HG02840 (cell line): ENCODE measurements around the gene RAB3GAP1.
"Not testable (repeated sequence)": the region's sequence is repeated elsewhere in the genome, so short reads cannot be mapped to it uniquely, and the experiment has no call there.

ENCODE experiments used
- ATAC-seq: cut with Tn5 transposase; IDR thresholded peaks from one replicate; pipeline ENCODE4 v1.9.1; 2021; ENCODE audit warnings: mild to moderate bottlenecking, moderate library complexity, moderate number of reproducible peaks; ENCODE audit not compliant: unreplicated experiment, low FRiP score

RAB3GAP1 gene

DNA sequence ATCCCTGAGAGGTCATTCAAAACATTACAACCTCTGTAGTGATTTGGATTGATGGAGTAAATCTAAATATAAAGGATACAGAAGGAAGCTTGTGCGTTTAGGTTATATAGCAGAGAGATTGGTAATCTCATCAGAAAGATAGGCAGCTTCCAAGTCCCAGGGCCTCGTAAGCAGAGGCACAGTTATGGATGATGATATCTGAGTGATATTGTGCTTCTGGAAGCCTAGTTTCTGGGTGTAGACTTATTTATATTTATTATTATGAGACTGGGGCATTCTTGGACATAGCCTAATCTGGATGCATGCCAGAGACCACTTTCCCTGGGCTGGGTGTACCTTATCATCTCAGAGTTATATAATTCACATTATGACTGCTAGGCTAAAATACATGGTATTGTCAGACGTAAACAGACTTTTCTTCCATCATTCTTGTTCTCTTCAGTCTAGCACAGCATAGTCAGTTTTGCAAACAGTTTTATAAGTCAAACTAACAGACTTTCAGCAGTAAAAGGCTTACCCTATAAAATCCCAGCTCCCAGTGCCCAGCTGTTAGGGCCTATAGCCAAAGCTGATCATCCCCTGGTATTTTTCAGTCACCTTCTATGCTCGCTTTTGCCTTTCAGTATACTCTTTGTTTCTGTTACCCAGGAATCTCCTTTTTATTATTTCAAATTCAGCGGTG lies 47.9 kb downstream of the RAB3GAP1 start:
- ATAC-seq = no peak

GRCh38 chr2:135103843-135104242 lies 51.8 kb downstream of the RAB3GAP1 start:
- no peak for ATAC-seq

- not testable (repeated sequence) for ATAC-seq
These were observed 53.6 kb downstream of the RAB3GAP1 start for GRCh38 chr2:135105513-135106316.

GRCh38 chr2:135113322-135113721 lies 61.2 kb downstream of the RAB3GAP1 start:
- no peak for ATAC-seq

DNA sequence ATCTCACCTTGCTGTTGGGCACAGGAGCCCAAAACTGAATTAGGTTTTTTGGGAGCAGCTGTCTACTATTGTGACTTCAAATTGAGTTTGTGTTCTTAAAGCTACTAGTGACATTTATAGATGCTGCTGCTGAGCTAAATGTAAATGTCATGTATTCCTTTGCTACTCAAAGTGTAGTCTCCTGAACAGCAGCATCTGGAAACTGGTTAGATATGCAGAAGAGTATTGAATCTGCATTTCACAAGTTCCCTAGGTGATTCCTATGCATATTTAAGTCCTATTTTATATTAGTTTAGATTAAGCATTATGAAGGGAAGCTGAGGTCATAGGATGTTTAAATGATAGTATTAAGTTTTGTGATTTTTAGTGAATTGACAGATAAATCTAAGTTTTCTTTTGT lies 67.5 kb downstream of the RAB3GAP1 start:
- ATAC-seq = no peak

- no peak for ATAC-seq
These were observed 69.0 kb downstream of the RAB3GAP1 start for GRCh38 chr2:135121016-135121657.

- ATAC-seq = not testable (repeated sequence)
These were observed 69.6 kb downstream of the RAB3GAP1 start for GRCh38 chr2:135121658-135122039.

GRCh38 chr2:135124924-135125886 lies 73.1 kb downstream of the RAB3GAP1 start:
- ATAC-seq = no peak

GRCh38 chr2:135125940-135126339 lies 73.8 kb downstream of the RAB3GAP1 start:
- ATAC-seq = no peak

DNA sequence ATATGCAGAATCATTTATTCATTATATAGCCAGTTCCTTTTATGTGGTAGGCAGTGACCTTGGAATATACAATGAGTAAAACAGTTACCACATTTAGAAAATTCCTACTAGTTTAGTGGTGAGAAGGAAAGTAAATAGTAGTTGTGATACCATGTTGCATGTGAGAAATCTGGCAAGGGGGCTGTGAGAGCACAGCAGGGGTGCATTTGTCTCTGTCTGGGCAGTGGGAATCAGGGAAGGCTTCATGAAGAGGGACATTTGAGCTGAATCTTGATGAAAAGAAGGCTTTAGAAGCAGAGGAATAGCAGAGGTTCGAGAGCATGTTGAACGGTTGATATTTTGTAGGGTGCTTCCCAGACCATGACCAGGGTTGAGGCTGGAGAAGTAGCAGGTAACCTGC lies 78.7 kb downstream of the RAB3GAP1 start:
- ATAC-seq = no peak

DNA sequence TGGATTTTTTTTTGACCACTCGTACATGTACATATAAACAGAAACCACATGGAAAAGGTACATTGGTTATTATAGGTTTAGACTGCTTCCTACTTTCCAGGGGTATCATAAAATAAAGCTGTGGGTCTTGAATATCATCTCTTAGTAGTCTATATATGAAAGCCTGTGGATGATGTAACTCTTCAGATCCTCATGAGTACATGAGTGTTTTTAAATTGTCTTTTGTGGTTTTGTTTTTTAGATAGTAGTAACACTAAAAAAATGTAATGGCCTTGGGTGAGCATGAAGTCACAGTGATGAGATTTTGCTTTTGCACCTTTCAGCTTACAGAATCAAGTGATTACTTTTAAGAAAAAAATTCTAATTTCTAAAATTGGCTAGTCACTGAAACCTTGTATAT lies 80.2 kb downstream of the RAB3GAP1 start:
- ATAC-seq = no peak

DNA sequence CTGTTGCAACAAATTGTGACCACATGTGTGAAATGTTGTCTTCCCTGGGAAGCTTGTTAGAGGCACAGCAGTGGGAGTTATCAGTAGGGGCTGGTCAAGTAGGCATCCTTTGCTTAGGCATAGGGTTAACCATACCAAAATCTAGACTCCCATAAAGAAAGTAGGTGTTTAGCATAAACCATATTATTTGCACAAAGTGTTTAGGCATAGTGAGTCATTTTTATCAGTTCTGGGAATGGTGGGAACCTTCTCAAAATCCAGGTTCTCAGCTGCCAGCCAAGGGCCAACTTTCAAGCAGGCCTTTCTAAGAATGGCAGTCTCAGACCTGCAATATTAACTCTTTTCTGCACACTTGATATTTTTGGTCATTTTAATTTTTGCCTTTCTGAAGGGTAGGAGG lies 88.5 kb downstream of the RAB3GAP1 start:
- no peak for ATAC-seq

DNA sequence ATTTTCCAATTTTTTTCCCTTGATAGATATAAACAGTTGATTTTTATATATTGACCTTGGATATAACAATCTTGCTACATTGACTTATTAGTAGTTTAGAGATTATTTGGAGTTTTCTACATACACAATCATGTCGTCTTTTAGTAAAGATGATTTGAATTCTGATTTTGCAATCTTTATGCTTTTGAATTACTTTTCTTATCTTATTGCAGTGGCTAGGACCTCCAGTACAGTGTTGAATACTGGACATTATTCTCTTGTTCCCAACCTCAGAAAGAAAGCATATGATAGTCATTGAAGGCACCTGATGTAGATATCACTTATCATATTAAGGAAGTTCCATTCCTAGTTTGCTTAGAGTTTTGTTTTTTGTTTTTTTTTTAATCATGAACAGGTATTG lies 90.2 kb downstream of the RAB3GAP1 start:
- no peak for ATAC-seq

DNA sequence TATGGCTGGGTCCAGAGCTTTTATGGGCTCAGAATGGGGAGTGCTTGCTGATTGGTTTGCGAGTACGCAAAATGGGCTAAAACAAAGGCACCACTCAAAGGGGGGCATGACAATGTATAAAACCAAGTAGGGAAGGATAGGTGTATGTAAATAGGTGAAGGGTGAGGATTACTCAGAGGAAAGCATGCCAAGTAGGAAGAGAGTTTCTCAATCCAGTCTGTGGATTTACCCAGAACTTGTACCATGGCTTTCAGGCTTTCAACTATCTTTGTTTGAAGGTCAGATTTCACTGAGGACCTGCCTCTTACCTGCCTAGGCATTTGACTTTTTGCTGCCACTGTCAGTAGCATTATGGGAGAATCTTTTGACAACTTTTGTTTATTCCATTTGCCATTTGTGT lies 92.3 kb downstream of the RAB3GAP1 start:
- ATAC-seq = no peak

GRCh38 chr2:135149251-135149650 lies 97.2 kb downstream of the RAB3GAP1 start:
- ATAC-seq = no peak

DNA sequence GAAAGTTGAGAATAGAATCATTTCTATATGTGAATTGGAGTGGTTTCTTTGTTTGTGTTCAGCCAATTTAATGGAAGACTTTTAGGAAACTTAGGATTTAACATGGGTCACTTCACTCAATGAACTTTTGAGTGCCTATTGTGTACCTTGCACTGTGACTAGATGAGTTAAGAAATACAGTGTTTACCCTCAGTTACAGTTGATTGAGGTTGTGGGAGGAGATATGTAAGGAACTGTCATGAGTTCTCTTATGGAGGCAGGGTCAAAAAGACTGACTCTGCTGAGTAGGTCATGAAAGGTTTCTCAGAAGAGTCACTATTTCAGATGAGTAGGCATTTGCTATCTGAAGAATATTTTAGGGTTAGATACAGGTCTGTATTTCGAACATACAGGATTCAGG lies 98.6 kb downstream of the RAB3GAP1 start:
- no peak for ATAC-seq

- no peak for ATAC-seq
These were observed 99.5 kb downstream of the RAB3GAP1 start for GRCh38 chr2:135151615-135152014.

DNA sequence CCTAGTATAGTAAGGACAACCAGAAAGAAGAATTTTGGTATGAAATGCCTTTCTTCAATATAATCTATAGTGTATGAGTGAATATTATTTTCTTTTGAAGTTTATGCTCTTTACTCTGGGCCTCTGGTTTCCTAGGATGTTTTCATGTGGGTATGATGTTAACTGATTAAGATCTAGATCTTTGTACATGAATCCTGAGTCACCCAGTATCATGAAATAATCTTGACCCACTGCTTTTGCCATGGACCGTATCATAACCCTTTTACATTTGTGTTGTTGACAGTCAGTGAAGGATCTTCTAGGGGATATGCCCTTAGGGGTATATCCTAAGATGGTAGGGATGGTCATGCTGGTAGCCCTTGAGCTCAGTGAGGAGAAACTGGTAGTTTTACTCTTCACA lies 100.3 kb downstream of the RAB3GAP1 start:
- ATAC-seq = no peak

DNA sequence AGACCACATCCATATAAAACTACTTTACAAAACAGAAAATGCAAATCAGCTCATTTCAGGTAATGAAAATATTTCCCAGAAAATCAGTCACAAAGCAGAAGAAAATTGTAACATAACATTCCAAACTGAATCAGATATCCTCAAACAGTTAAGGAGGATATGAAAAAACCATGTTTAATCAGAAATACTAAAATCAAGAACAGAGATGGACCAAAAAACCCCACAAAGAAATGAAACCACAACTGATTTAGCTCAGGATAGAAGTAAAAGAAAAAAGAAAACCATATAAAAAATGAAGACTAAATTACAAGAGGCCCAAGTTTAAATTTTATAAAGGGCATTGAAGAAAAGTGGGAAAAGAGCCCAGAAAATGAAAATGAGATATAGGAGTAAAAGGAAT lies 102.9 kb downstream of the RAB3GAP1 start:
- no peak for ATAC-seq

- ATAC-seq = no peak
These were observed 105.8 kb downstream of the RAB3GAP1 start for GRCh38 chr2:135157856-135158255.
